ENCODE data around the gene NRIP3. TPM values are rescaled to one million over a fixed set of nuclear protein-coding genes. Genes with fewer than 3 reads are reported as not detected.

The NRIP3 gene
- total RNA-seq, 2 experiments from 2014 or later: not detected

GRCh38 chr11:9041747-9042146 is 37.9 kb upstream of the NRIP3 start:
- Histone ChIP-seq H3K9me2 (ENCODE audit: insufficient read depth, low read length) (no peaks in the 10 kb centered on the region), H3K79me2 (ENCODE audit: insufficient read depth, low read depth, low read length) (no peaks in the 10 kb centered on the region), H3K27ac (ENCODE audit: low read depth, low read length, poor library complexity, severe bottlenecking) (no peak overlapping the region), H3K9me3 (ENCODE audit: low read length) (no peaks in the 10 kb centered on the region), H2AFZ (ENCODE audit: low read length) (no peak overlapping the region), H3K4me3 (ENCODE audit: low read depth, low read length, poor library complexity, severe bottlenecking) (no peak overlapping the region), H3K4me2 (ENCODE audit: low read length) (no peak overlapping the region), H4K20me1 (ENCODE audit: insufficient read depth, low read length) (no peaks in the 10 kb centered on the region), H3K36me3 (ENCODE audit: insufficient read depth, low read length) (no peaks in the 10 kb centered on the region), H3K4me1 (ENCODE audit: insufficient read depth, low read length, poor library complexity, severe bottlenecking) (no peaks in the 10 kb centered on the region)
- DNase-seq (ENCODE audit: low spot score): no peak
- no TSS peak for BruUV-seq (replicated peaks)
- intact Hi-C loops (cut with micrococcal nuclease; ENCODE audit: unreplicated experiment): no loop called here
- ChIA-PET CTCF (ENCODE audit: unreplicated experiment) (no interaction called here), POLR2A (interaction anchor here (1.0 to 1.2 kb wide), 2 partner anchors 9 to 35 kb away, joined by 3 to 4 read pairs; no protein-coding TSS in a partner anchor)
- TF ChIP-seq CTCF (conservative IDR thresholded peaks at IDR 0.05; ENCODE audit: low read length) (no peak), EZH2phosphoT487 (IDR thresholded peaks at IDR 0.05; ENCODE audit: borderline replicate concordance, low read depth, low read length) (no peak)

GRCh38 chr11:9040410-9040809 is 36.6 kb upstream of the NRIP3 start:
- no peak for TF ChIP-seq CTCF (conservative IDR thresholded peaks at IDR 0.05; ENCODE audit: low read length)
- TF ChIP-seq EZH2phosphoT487 (IDR thresholded peaks at IDR 0.05; ENCODE audit: borderline replicate concordance, low read depth, low read length): no peak
- Histone ChIP-seq H3K4me1 (ENCODE audit: insufficient read depth, low read length, poor library complexity, severe bottlenecking) (no peaks in the 10 kb centered on the region), H2AFZ (ENCODE audit: low read length) (no peak overlapping the region), H3K79me2 (ENCODE audit: insufficient read depth, low read depth, low read length) (no peaks in the 10 kb centered on the region), H3K4me2 (ENCODE audit: low read length) (no peak overlapping the region), H3K4me3 (ENCODE audit: low read depth, low read length, poor library complexity, severe bottlenecking) (no peak overlapping the region), H3K9me2 (ENCODE audit: insufficient read depth, low read length) (no peaks in the 10 kb centered on the region), H4K20me1 (ENCODE audit: insufficient read depth, low read length) (no peaks in the 10 kb centered on the region), H3K27ac (ENCODE audit: low read depth, low read length, poor library complexity, severe bottlenecking) (no peak overlapping the region), H3K36me3 (ENCODE audit: insufficient read depth, low read length) (no peaks in the 10 kb centered on the region), H3K9me3 (ENCODE audit: low read length) (no peaks in the 10 kb centered on the region)
- ChIA-PET CTCF (ENCODE audit: unreplicated experiment) (no interaction called here), POLR2A (no interaction called here)
- intact Hi-C loops (cut with micrococcal nuclease; ENCODE audit: unreplicated experiment): no loop called here
- no peak for DNase-seq (ENCODE audit: low spot score)
- BruUV-seq (replicated peaks): no TSS peak

- ChIA-PET POLR2A (no interaction called here), CTCF (ENCODE audit: unreplicated experiment) (no interaction called here)
- Histone ChIP-seq H3K9me2 (ENCODE audit: insufficient read depth, low read length) (no peaks in the 10 kb centered on the region), H3K36me3 (ENCODE audit: insufficient read depth, low read length) (no peaks in the 10 kb centered on the region), H3K79me2 (ENCODE audit: insufficient read depth, low read depth, low read length) (no peaks in the 10 kb centered on the region), H3K9me3 (ENCODE audit: low read length) (no peaks in the 10 kb centered on the region), H3K27ac (ENCODE audit: low read depth, low read length, poor library complexity, severe bottlenecking) (no peak overlapping the region), H3K4me3 (ENCODE audit: low read depth, low read length, poor library complexity, severe bottlenecking) (no peak overlapping the region), H4K20me1 (ENCODE audit: insufficient read depth, low read length) (no peaks in the 10 kb centered on the region), H3K4me2 (ENCODE audit: low read length) (no peak overlapping the region), H3K4me1 (ENCODE audit: insufficient read depth, low read length, poor library complexity, severe bottlenecking) (no peaks in the 10 kb centered on the region), H2AFZ (ENCODE audit: low read length) (no peak overlapping the region)
- no peak for DNase-seq (ENCODE audit: low spot score)
- no TSS peak for BruUV-seq (replicated peaks)
- TF ChIP-seq EZH2phosphoT487 (IDR thresholded peaks at IDR 0.05; ENCODE audit: borderline replicate concordance, low read depth, low read length): no peak
- TF ChIP-seq CTCF (conservative IDR thresholded peaks at IDR 0.05; ENCODE audit: low read length): no peak
- intact Hi-C loops (cut with micrococcal nuclease; ENCODE audit: unreplicated experiment): no loop called here
Observed at GRCh38 chr11:9039863-9040262, 36.1 kb upstream of the NRIP3 start.
